Chondrocyte (in vitro differentiated cells): ENCODE measurements around the gene NR1H3. TPM values are rescaled to one million over a fixed set of nuclear protein-coding genes. Genes with fewer than 3 reads are reported as not detected.

Experiments used
- DNase-seq: peaks from one replicate; pipeline ENCODE4 v3.0.0; 2021; ENCODE audit warnings: mixed read lengths, low spot score
- H3K27ac Mint-ChIP-seq: one replicate; pipeline ENCODE4 v1.8.0; 2021; ENCODE audit warnings: mild to moderate bottlenecking, moderate library complexity, mixed read lengths; ENCODE audit not compliant: unreplicated experiment
- H3K27me3 Mint-ChIP-seq: 2 replicates; pipeline ENCODE4 v1.8.0; 2021; ENCODE audit warnings: low read depth, mixed read lengths
- H3K36me3 Mint-ChIP-seq: 2 replicates; pipeline ENCODE4 v1.8.0; 2021; ENCODE audit warnings: low read depth, mixed read lengths
- H3K4me1 Mint-ChIP-seq: 2 replicates; pipeline ENCODE4 v1.8.0; 2021; ENCODE audit warnings: low read depth, mild to moderate bottlenecking, mixed read lengths
- H3K4me3 Mint-ChIP-seq: one replicate; pipeline ENCODE4 v1.8.0; 2021; ENCODE audit warnings: mild to moderate bottlenecking, moderate library complexity, mixed read lengths; ENCODE audit not compliant: unreplicated experiment
- H3K9me3 Mint-ChIP-seq: 2 replicates; pipeline ENCODE4 v1.8.0; 2021; ENCODE audit warnings: low read depth, mixed read lengths
- total RNA-seq: library from RNA; stranded (reverse); gene quantifications from 3 replicates; pipeline ENCODE4 v1.2.1, GENCODE V29; 2021
- TF ChIP-seq, protein P1 (sequence below): fragments of 200-600 bp; sonication (generic); IDR thresholded peaks from 2 replicates; pipeline ENCODE4 v1.5.0; 2021; ENCODE audit warnings: antibody characterized with exemption, mild to moderate bottlenecking, moderate library complexity

NR1H3 gene
- total RNA-seq, 1 donor from 2014 or later = 3.2 TPM

GRCh38 chr11:47244448-47245350 is 13.1 kb upstream of the NR1H3 start:
- H3K4me3 Mint-ChIP-seq = no peak overlapping the region
- H3K36me3 Mint-ChIP-seq = peaks cover 28% of the 10 kb centered on the region
- TF ChIP-seq, protein P1, sequence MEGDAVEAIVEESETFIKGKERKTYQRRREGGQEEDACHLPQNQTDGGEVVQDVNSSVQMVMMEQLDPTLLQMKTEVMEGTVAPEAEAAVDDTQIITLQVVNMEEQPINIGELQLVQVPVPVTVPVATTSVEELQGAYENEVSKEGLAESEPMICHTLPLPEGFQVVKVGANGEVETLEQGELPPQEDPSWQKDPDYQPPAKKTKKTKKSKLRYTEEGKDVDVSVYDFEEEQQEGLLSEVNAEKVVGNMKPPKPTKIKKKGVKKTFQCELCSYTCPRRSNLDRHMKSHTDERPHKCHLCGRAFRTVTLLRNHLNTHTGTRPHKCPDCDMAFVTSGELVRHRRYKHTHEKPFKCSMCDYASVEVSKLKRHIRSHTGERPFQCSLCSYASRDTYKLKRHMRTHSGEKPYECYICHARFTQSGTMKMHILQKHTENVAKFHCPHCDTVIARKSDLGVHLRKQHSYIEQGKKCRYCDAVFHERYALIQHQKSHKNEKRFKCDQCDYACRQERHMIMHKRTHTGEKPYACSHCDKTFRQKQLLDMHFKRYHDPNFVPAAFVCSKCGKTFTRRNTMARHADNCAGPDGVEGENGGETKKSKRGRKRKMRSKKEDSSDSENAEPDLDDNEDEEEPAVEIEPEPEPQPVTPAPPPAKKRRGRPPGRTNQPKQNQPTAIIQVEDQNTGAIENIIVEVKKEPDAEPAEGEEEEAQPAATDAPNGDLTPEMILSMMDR = no peak
- DNase-seq = no peak
- no peaks in the 10 kb centered on the region for H3K27me3 Mint-ChIP-seq
- no peaks in the 10 kb centered on the region for H3K9me3 Mint-ChIP-seq
- H3K4me1 Mint-ChIP-seq = peaks cover 19% of the 10 kb centered on the region
- H3K27ac Mint-ChIP-seq = no peak overlapping the region

DNA sequence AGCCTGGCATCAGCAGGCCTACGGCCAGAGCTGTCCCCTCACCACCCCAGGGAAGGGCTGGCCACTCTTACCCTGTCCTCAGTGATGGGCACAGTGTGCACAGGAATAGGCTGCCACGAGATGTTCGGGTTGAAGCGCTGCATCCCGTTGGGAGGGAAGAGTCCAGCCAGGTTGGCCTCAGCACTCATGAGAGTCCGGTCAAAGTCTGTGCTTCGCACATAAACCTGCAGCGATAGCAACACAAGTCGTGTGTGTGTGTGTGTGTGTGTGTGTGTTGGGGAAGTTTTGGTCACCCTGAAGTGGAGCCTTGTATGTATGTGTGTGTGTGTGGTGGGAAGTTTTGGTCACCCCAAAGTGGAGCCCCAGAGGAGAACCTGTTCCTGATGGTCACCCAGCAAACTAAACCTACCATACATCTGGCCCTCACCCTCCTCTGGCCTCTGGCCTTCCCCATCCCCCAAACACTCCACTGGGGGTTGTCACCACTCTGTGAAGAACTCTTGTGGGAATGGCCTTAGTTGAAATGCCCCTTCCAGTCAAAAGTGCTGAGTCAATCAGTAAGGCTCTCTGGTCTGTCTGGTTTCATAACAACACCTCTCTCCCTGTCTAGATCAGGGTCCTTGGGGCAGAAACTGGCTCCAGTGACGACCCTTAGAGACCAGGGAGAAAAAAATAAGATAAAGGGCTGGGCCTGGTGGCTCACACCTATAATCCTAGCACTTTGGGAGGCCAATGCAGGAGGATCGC is 12.0 kb upstream of the NR1H3 start:
- Mint-ChIP-seq H3K36me3 (peaks cover 22% of the 10 kb centered on the region), H3K27ac (no peak overlapping the region), H3K4me3 (no peak overlapping the region), H3K4me1 (peaks cover 19% of the 10 kb centered on the region), H3K27me3 (no peaks in the 10 kb centered on the region), H3K9me3 (no peaks in the 10 kb centered on the region)
- TF ChIP-seq, protein P1 = no peak
- DNase-seq = no peak

- Mint-ChIP-seq H3K27ac (no peak overlapping the region), H3K4me1 (peaks cover 19% of the 10 kb centered on the region), H3K36me3 (peaks cover 7% of the 10 kb centered on the region), H3K9me3 (no peaks in the 10 kb centered on the region), H3K27me3 (no peaks in the 10 kb centered on the region), H3K4me3 (peak overlapping the region; percentile 93)
- no peak for DNase-seq
- TF ChIP-seq, protein P1 = no peak
Observed at GRCh38 chr11:47247502-47247901, 10.3 kb upstream of the NR1H3 start.

DNA sequence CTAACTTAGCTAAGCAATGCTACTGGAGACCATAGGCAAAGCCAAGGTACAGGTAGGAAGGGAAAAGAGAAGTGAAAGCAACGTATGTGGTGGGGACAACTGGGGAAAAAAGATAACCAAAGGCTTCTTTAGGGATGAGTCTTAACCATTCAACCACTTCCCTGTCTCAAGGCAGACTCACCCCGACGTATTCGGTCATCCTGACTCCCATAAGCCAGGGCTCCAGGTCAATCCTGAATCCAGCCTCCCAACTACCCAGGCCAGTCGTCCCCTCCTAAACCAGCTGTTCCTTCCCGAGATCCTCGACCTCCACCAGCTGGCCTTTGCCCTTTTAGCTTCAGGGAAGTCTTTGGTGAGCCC is 9.5 kb upstream of the NR1H3 start:
- Mint-ChIP-seq H3K27ac (peak overlapping the region; percentile 95), H3K27me3 (no peaks in the 10 kb centered on the region), H3K36me3 (peaks cover 4% of the 10 kb centered on the region), H3K4me1 (peaks cover 19% of the 10 kb centered on the region), H3K9me3 (no peaks in the 10 kb centered on the region), H3K4me3 (peak overlapping the region; percentile 93)
- TF ChIP-seq, protein P1 = no peak
- no peak for DNase-seq

DNA sequence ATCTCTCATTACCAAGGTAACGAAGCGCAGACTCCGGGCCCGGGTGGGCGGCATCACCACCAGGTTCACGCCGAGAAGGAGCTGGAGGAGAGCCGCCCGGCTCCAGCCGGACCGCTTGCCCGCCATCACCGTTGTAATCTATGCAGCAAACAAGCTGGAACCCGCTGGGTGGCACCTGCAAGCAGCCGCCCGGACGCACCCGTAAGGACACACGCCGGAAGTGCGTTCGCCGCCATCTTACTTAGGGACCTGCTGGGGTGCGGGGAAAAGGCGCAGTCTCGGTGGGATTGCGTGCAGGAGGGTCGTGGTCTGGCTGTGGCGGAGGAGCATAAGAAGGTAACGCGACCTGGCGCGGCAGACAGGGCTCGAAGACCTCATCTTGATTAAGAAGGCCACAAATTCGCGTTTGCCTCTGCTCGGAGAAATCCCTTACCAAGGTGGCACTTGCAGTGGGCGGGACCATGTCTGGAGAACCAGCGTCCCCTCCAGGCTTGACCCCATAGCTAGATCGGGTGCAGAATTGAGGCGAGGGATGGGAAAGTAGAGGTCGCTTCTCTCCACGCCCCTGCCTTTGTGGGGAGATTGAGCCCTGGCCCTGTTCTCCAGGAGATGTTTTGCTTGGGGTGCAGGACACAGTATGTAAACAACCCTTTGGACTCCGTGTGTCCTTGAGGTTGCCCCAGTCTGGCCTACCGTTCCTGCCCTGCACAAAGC is 9.0 kb upstream of the NR1H3 start, which contains the start of gene ACP2:
Gene ACP2, minus strand, starts transcription at position 151 of the 714 bp plus-strand sequence. Its CDS starts 25 bp downstream, at position 126.
- no peaks in the 10 kb centered on the region for H3K9me3 Mint-ChIP-seq
- H3K36me3 Mint-ChIP-seq = peaks cover 4% of the 10 kb centered on the region
- peak within 1 kb of the TSS; percentile 95 for H3K27ac Mint-ChIP-seq
- H3K27me3 Mint-ChIP-seq = no peaks in the 10 kb centered on the region
- H3K4me1 Mint-ChIP-seq = peaks cover 19% of the 10 kb centered on the region
- TF ChIP-seq, protein P1 = peak; percentile 61
- no peak for DNase-seq
- peak within 1 kb of the TSS; percentile 93 for H3K4me3 Mint-ChIP-seq
